Stimulated activated naive CD8-positive, alpha-beta T cell treated with anti-CD3 and anti-CD28 coated beads, Interleukin-15, Interleukin-2, amounts not matched to agents 100 ng/mL and 50 ng/mL, for 24 hours (primary cell): ENCODE results near the gene SLC35E3.
A peak's percentile ranks its signal among the peaks of the same experiment; 100 is the strongest.

Experiments
- H3K27ac Mint-ChIP-seq: one replicate; pipeline ENCODE4 v1.8.0; 2021; ENCODE audit warnings: mild to moderate bottlenecking, mixed read lengths
- H3K27me3 Mint-ChIP-seq: one replicate; pipeline ENCODE4 v1.8.0; 2021; ENCODE audit warnings: mixed read lengths
- H3K36me3 Mint-ChIP-seq: one replicate; pipeline ENCODE4 v1.8.0; 2021; ENCODE audit warnings: low read depth, mixed read lengths
- H3K4me1 Mint-ChIP-seq: one replicate; pipeline ENCODE4 v1.8.0; 2021; ENCODE audit warnings: low read depth, mixed read lengths
- H3K4me3 Mint-ChIP-seq: one replicate; pipeline ENCODE4 v1.8.0; 2021; ENCODE audit warnings: mild to moderate bottlenecking, mixed read lengths
- H3K9me3 Mint-ChIP-seq: one replicate; pipeline ENCODE4 v1.8.0; 2021; ENCODE audit warnings: mixed read lengths

The SLC35E3 gene

DNA sequence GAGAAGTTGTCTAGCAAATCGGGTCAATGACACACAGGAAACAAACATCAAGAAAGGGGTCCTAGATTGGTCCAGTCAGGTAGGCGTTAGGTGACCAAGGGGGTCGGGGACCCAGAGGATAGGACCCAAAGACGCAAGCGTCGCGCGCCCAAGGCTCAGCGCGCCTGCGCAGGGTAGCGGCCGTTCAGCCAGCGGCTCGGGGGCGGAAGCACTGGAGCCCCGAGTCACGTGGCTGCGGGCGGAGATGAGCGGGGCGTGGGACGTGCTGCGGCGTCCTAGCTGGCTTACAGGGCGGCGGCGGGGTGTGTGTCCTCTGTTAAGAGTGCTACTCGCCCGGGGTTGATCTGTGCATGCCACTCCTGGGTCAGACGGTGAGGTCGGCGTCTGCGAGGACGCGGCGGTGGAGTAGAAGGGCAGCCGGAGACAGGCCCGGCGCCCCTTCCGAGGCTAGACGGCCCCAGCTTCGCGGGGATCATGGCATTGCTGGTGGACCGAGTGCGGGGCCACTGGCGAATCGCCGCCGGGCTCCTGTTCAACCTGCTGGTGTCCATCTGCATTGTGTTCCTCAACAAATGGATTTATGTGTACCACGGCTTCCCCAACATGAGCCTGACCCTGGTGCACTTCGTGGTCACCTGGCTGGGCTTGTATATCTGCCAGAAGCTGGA is at the start of gene SLC35E3:
SLC35E3 (plus strand) TSS at position 273 of the 668 bp plus-strand sequence; CDS start at position 475, 202 bp downstream.
- Mint-ChIP-seq H3K27ac (peak within 1 kb of the TSS; percentile 90), H3K9me3 (no peaks in the 10 kb centered on the region), H3K27me3 (no peaks in the 10 kb centered on the region), H3K4me3 (peak within 1 kb of the TSS; percentile 89), H3K4me1 (peaks cover 28% of the 10 kb centered on the region), H3K36me3 (peaks cover 27% of the 10 kb centered on the region)

DNA sequence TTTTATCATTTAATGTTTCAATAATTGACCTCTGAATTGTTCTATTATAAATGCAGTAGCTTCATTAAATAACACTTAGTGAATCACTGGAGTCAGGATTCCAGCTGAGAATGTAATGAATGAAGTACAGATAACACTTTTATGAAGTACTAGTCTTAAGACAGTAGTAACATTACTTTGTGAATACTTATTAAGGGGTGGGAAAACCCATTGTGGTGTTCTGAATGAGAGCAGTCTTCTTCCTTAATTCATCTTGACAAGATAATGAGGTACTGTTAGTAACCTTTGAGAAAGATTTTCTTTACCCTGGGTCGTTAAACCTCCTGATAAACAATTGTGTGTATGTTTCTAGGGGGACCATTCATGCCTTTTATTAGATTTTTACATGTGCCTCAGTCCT is 46.5 kb upstream of the SLC35E3 start:
- Mint-ChIP-seq H3K36me3 (peaks cover 63% of the 10 kb centered on the region), H3K4me3 (no peak overlapping the region), H3K4me1 (no peaks in the 10 kb centered on the region), H3K9me3 (no peaks in the 10 kb centered on the region), H3K27ac (no peak overlapping the region), H3K27me3 (no peaks in the 10 kb centered on the region)

DNA sequence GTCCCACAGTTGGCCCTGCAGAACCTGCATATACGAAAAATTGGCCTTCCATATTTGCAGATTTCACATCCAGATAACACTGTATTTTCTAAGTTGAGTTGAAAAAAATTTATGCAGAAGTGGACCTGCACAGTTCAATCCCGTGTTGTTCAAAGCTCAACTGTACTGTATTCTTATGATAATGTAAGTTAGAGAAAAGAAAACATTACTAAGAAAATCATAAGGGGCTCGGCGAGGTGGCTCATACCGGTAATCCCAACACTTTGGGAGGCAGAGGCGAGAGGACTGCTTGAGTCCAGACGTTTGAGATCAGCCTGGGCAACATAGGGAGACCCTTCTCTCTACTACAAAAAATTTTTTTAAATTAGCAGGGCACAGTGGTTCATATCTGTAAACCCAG is 18.2 kb upstream of the SLC35E3 start:
- Mint-ChIP-seq H3K4me3 (no peak overlapping the region), H3K4me1 (no peaks in the 10 kb centered on the region), H3K27ac (no peak overlapping the region), H3K36me3 (peaks cover 55% of the 10 kb centered on the region), H3K9me3 (no peaks in the 10 kb centered on the region), H3K27me3 (no peaks in the 10 kb centered on the region)

DNA sequence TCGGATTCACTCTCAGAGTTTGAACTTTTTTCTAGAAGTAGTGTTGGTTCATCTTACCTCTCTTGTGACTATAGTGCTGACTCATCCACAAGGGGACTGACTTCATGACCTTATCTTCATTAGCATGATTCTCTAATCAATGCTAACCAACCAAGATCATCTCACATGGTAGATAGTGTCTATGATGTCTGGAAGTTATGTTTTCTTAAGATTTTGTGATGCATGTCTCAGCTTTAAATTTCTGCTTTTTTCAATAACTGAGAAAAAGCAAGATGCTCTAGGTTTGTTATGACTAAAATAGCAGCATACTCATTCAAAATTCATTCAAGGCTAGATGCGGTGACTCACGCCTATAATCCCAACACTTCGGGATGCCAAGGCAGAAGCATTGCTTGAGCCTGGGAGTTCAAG is 12.3 kb upstream of the SLC35E3 start:
- Mint-ChIP-seq H3K27ac (no peak overlapping the region), H3K36me3 (peaks cover 49% of the 10 kb centered on the region), H3K4me1 (no peaks in the 10 kb centered on the region), H3K27me3 (no peaks in the 10 kb centered on the region), H3K4me3 (no peak overlapping the region), H3K9me3 (no peaks in the 10 kb centered on the region)

DNA sequence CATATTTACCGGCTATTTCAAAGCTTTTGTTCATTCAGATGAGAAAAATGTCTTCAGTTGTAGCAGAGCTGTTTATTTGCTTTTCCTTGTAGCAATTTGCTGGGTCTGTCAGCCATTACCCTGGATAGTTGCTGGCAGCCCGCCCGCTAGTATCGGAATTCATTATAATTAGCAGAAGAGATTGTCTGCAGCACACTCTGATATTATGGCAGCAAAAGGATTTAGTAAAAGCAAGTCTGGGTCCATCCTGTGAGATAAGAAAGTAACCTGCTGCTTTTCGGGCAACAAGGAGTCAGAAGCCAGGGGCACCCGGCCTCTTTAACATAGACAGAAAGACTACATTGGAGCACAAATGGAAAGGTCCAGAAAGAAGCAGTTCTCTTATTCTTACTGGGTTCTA is 6.1 kb upstream of the SLC35E3 start:
- no peak overlapping the region for H3K27ac Mint-ChIP-seq
- H3K27me3 Mint-ChIP-seq = no peaks in the 10 kb centered on the region
- H3K9me3 Mint-ChIP-seq = no peaks in the 10 kb centered on the region
- H3K4me1 Mint-ChIP-seq = no peaks in the 10 kb centered on the region
- H3K4me3 Mint-ChIP-seq = no peak overlapping the region
- H3K36me3 Mint-ChIP-seq = peaks cover 54% of the 10 kb centered on the region

DNA sequence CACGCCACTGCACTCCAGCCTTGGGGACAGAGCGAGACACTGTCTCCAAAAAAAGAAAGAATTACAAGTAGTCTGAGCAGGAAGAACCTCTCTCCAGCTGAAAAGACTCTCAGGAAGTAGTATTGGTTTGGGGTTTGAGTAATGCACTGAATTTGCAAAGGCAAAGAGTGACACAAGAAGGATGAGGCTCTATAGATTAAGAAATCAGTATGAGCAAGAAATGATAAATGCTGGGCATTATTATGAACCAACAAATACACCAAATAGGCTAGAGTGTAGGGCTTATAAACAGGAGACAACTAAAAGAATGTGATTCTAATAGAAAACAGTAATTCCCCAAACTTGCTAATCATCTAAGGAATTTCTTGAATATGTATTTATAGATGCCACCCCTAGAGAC is 2.6 kb upstream of the SLC35E3 start:
- Mint-ChIP-seq H3K9me3 (no peaks in the 10 kb centered on the region), H3K27ac (no peak overlapping the region), H3K36me3 (peaks cover 37% of the 10 kb centered on the region), H3K4me1 (peaks cover 22% of the 10 kb centered on the region), H3K27me3 (no peaks in the 10 kb centered on the region), H3K4me3 (no peak overlapping the region)

DNA sequence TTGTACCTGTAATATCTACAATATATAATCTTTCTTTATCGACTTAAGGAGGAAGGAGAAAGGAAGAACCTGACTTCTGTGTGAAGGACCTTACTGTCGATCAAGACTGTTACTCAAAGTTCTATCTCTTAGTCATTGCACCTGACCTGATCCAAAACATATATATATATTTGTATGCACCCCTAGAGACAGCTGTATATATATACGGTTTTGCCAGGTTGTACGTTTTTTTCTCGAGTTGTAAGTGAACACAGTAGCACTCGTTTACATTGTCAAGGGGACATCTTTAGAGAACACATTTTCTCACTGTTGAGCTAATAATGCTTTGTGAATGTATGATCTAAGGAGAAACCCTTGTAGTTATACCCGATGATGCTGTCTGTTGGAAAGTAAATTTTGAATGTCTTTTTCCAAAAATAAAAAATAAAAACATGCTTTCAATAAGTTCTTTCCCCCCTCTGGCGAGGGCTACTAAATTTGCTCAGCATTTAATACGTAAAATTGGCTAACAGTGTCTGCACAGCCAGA is 536 bp upstream of the SLC35E3 start:
- Mint-ChIP-seq H3K27me3 (no peaks in the 10 kb centered on the region), H3K27ac (peak overlapping the region; percentile 90), H3K4me1 (peaks cover 28% of the 10 kb centered on the region)

DNA sequence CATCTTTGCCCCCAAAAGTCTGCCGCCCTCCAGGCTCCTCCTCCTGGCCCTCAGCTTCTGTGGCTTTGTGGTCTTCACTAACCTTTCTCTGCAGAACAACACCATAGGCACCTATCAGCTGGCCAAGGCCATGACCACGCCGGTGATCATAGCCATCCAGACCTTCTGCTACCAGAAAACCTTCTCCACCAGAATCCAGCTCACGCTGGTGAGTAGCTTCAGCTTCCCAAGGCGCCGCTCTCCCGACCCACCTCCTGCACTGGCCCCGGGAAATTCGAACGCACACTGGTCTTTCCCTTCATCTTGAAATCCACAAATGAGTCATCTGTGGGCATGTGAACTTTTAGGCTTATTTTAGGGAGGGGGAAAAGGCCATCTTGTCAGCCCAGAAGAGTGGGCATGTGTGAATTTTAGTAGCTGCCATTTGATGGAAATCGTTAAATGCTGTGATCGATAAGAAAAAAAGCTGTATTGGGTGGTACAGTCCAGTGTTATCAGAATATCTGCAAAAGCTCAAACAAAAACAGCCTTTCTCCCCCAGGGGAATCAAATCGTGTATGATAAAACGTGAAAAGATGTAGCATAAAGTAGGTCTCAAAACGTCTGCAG is 700 bp downstream of the SLC35E3 start:
- peak overlapping the region; percentile 90 for H3K27ac Mint-ChIP-seq
- peaks cover 25% of the 10 kb centered on the region for H3K36me3 Mint-ChIP-seq
- H3K27me3 Mint-ChIP-seq = no peaks in the 10 kb centered on the region
- H3K4me1 Mint-ChIP-seq = peaks cover 28% of the 10 kb centered on the region
- H3K9me3 Mint-ChIP-seq = no peaks in the 10 kb centered on the region
- H3K4me3 Mint-ChIP-seq = peak overlapping the region; percentile 89

More for the DNA sequence above, 536 bp upstream of the SLC35E3 start:
- peak overlapping the region; percentile 89 for H3K4me3 Mint-ChIP-seq
- peaks cover 28% of the 10 kb centered on the region for H3K36me3 Mint-ChIP-seq
- no peaks in the 10 kb centered on the region for H3K9me3 Mint-ChIP-seq

DNA sequence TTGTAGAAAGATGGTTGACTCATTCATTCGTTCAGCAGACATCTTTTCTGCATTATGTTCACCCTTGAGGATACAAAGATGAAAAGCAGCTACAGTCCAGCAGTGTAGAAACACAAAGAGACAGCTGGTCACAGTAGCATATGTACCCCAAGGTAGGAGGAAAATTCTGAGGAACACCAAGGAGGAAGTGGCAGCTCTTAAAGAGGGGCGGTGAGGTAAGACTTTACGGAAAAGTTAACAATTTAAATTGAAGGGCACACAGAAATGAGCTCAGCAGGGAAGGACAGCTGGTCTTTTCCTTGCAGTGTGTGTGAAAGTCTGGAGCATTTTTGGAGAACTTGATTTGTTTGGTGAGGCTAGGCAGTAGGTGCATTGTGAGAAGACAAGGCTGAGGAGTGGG is 3.5 kb downstream of the SLC35E3 start:
- Mint-ChIP-seq H3K27me3 (no peaks in the 10 kb centered on the region), H3K9me3 (no peaks in the 10 kb centered on the region), H3K4me1 (peaks cover 28% of the 10 kb centered on the region), H3K36me3 (peaks cover 30% of the 10 kb centered on the region), H3K27ac (no peak overlapping the region), H3K4me3 (no peak overlapping the region)

DNA sequence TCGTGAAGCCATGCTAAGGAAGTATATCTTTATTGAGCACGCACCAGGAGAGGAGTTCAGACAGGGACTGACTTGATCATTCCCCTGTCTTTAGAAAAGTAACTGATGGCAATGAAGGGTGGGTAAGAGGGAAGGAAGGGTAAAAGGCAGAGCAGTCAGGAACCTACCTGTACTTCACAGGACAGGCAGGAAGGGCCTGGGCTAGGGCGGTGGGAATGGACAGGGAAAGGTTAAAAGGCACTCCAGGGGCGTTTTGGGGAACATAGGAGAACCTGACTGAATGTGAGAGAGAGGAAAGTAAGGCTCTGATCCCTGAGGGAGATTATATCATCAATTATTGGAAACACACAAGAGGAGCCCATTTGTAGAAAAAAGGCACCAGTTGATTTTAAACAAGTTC is 3.9 kb downstream of the SLC35E3 start:
- Mint-ChIP-seq H3K36me3 (peaks cover 34% of the 10 kb centered on the region), H3K27me3 (no peaks in the 10 kb centered on the region), H3K4me1 (peaks cover 28% of the 10 kb centered on the region), H3K4me3 (no peak overlapping the region), H3K9me3 (no peaks in the 10 kb centered on the region), H3K27ac (no peak overlapping the region)

DNA sequence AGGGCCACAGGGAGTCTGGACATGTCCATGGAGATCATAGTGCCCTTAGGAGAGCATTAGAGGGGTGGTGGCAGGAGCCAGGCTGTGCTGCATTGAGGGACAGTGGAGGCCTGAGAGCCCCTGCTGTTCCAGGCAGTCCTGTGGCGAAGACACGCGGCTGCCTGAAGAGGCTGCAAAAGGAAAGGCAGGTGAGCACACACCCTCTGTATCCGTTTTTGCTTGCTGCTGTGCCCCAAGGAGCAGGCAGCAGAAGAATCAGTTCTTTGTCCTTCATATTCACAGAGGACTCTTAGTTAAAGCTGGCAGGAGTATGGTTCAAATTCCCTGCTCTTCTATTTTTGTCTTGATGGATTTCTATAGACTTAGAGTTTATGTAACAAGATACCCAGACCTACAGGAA is 4.5 kb downstream of the SLC35E3 start:
- Mint-ChIP-seq H3K36me3 (peaks cover 38% of the 10 kb centered on the region), H3K27ac (no peak overlapping the region), H3K27me3 (no peaks in the 10 kb centered on the region), H3K9me3 (no peaks in the 10 kb centered on the region), H3K4me1 (peaks cover 28% of the 10 kb centered on the region), H3K4me3 (no peak overlapping the region)

DNA sequence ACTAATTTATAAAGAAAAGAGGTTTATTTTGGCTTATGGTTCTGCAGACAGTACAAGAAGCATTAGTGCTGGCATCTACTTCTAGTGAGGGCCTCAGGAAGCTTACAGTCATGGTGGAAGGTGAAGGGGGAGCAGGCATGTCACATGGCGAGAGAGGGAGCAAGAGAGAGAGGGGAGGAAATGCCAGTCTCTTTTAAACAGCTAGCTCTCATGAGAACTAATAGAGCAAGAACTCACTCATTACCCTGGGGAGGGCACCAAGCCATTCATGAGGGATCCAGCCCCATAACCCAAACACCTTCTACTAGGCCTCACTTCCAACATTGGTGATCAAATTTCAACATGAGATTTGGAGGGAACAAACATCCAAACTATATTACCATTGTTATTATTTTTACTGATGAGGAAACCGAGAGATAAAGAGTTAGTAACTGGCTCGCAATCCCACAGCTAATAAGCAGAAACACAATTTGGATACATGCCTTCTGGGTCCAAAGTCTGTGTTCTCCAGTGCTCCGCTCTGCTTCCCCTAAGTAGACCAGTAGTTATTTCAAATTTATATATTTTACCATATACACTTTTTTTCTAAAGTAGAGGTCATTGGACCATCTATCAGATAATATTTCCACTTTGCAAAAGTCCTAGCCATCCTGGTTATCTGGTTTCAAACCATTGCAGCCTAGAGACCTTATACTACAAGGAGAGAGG is 9.7 kb downstream of the SLC35E3 start:
- Mint-ChIP-seq H3K27me3 (no peaks in the 10 kb centered on the region), H3K4me1 (no peaks in the 10 kb centered on the region), H3K9me3 (no peaks in the 10 kb centered on the region), H3K4me3 (no peak overlapping the region), H3K27ac (no peak overlapping the region), H3K36me3 (peaks cover 66% of the 10 kb centered on the region)

DNA sequence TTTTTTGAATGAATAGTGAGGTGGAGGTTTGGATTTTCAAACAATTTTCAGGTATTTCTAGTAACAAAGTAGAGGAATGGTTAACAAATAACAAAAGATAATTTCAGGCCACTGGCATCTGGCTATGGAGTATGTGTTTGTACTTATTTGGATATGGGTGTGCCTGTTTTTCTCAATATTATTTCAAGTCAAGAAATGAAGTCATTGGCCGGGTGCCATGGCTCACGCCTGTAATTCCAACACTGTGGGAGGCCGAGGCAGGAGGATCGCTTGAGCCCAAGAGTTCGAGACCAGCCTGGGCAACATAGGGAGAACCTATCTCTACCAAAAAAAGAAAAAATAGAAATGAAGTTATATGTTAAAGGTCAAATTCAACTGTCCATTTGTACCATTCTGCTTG is 13.9 kb downstream of the SLC35E3 start:
- H3K36me3 Mint-ChIP-seq = peaks cover 67% of the 10 kb centered on the region
- no peaks in the 10 kb centered on the region for H3K9me3 Mint-ChIP-seq
- no peaks in the 10 kb centered on the region for H3K27me3 Mint-ChIP-seq

DNA sequence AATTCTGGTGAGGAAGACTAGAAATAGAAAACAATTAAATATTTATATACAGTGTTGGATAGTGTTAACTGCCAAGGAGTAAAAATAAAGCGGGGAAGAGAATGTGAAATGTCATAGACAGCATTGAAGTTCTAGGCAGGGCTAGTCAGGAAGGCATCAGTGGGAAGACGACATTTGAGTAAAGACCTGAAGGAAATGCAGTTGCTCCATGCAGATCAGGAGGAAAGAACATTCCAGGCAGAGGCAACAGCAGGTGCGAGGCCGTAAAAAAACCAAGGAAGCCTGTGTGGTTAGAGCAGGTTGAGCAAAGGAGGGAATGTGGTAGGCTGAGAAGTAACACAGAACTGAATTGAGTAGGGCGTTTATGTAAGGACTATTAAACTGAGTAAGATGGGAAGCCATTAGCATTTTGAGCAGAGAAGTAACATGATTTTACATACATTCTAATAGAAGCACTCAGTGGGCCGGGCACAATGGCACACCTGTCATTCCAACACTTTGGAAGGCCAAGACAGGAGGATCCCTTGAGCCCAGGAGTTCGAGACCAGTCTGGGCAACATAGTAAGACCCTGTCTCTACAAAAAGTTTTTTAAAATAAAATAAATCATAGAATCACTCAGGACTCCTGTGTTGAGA is 14.9 kb downstream of the SLC35E3 start:
- no peaks in the 10 kb centered on the region for H3K4me1 Mint-ChIP-seq
- peaks cover 59% of the 10 kb centered on the region for H3K36me3 Mint-ChIP-seq
- H3K9me3 Mint-ChIP-seq = no peaks in the 10 kb centered on the region
- no peak overlapping the region for H3K27ac Mint-ChIP-seq
- no peaks in the 10 kb centered on the region for H3K27me3 Mint-ChIP-seq
- no peak overlapping the region for H3K4me3 Mint-ChIP-seq

More for the DNA sequence above, 13.9 kb downstream of the SLC35E3 start:
- Mint-ChIP-seq H3K4me1 (no peaks in the 10 kb centered on the region), H3K4me3 (no peak overlapping the region), H3K27ac (no peak overlapping the region)

DNA sequence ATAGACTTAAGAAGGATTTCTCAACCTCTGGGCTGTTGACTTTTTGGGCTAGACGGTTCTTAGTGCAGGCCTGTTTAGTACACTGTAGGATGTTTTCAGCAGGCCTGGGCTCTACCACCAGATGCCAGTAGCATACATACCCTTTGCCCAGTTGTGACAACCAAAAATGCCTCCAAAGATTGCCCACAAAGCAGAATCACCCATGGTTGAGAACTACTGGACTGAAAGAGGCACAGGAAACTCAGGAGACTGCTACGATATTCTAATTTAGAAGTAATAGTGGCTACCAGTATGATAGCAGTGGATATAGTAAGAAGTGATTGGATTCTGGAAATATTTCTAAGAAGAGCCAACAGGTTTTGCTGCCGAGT is 15.5 kb downstream of the SLC35E3 start:
- Mint-ChIP-seq H3K4me1 (no peaks in the 10 kb centered on the region), H3K27me3 (no peaks in the 10 kb centered on the region), H3K27ac (no peak overlapping the region), H3K36me3 (peaks cover 54% of the 10 kb centered on the region), H3K9me3 (no peaks in the 10 kb centered on the region), H3K4me3 (no peak overlapping the region)
